ENCODE results near the gene ZNF207. TPM values are rescaled to one million over a fixed set of nuclear protein-coding genes. Genes with fewer than 3 reads are reported as not detected.

The ZNF207 gene
- total RNA-seq, 1 experiment from 2014 or later, result 179 TPM

- Mint-ChIP-seq H3K4me3 (ENCODE audit: unreplicated experiment) (peak overlapping the region; percentile 28), H3K27me3 (ENCODE audit: insufficient read depth, unreplicated experiment) (no peaks in the 10 kb centered on the region), H3K36me3 (ENCODE audit: insufficient read depth, unreplicated experiment) (peaks cover 95% of the 10 kb centered on the region), H3K4me1 (ENCODE audit: insufficient read depth, unreplicated experiment) (peaks cover 32% of the 10 kb centered on the region), H3K27ac (ENCODE audit: low read depth, unreplicated experiment) (no peak overlapping the region), H3K9me3 (ENCODE audit: unreplicated experiment) (no peaks in the 10 kb centered on the region)
- TF ChIP-seq, protein P1, sequence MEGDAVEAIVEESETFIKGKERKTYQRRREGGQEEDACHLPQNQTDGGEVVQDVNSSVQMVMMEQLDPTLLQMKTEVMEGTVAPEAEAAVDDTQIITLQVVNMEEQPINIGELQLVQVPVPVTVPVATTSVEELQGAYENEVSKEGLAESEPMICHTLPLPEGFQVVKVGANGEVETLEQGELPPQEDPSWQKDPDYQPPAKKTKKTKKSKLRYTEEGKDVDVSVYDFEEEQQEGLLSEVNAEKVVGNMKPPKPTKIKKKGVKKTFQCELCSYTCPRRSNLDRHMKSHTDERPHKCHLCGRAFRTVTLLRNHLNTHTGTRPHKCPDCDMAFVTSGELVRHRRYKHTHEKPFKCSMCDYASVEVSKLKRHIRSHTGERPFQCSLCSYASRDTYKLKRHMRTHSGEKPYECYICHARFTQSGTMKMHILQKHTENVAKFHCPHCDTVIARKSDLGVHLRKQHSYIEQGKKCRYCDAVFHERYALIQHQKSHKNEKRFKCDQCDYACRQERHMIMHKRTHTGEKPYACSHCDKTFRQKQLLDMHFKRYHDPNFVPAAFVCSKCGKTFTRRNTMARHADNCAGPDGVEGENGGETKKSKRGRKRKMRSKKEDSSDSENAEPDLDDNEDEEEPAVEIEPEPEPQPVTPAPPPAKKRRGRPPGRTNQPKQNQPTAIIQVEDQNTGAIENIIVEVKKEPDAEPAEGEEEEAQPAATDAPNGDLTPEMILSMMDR (IDR thresholded peaks at IDR 0.05; ENCODE audit: unreplicated experiment), result no peak
- intact Hi-C loops (cut with micrococcal nuclease), result loop anchor here (10.0 kb wide), 1 partner anchor 88 kb away; the partner anchor contains the start of gene PSMD11
- ChIA-PET CTCF (interaction anchor here (1.0 kb wide), 1 partner anchor 88 kb away, joined by 3 read pairs; the partner anchor contains the start of gene PSMD11), POLR2A (interaction anchor here (0.6 to 2.0 kb wide), 3 partner anchors 9 to 135 kb away, joined by 3 to 6 read pairs (median 4); partner anchors contain the start of gene C17orf75)
- DNase-seq (ENCODE audit: unreplicated experiment), result peak; percentile 85
- BruUV-seq (replicated peaks), result no TSS peak
Measured at GRCh38 chr17:32356750-32357149, 6.8 kb downstream of the ZNF207 start.

DNA sequence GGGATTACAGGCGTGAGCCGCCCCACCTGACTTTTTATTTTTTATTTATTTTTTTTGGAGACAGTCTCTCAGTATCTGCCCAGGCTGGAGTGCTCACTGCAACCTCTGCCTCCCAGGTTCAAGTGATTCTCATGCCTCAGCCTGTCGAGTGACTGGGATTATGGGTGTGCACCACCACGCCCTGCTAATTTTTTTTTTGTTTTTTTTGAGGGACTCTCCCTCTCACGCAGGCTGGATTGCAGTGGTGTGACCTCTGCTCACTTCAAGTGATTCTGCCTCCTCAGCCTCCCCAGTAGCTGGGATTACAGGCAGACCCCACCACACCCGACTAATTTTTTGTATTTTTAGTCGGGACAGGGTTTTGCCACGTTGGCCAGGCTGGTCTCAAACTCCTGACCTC is 7.7 kb downstream of the ZNF207 start:
- POLR2A ChIA-PET, result interaction anchor here (0.6 to 2.0 kb wide), 5 partner anchors 9 to 134 kb away, joined by 3 to 6 read pairs (median 3); partner anchors contain the start of gene C17orf75
- H3K9me3 Mint-ChIP-seq (ENCODE audit: unreplicated experiment), result no peaks in the 10 kb centered on the region
- no TSS peak for BruUV-seq (replicated peaks)
- no peaks in the 10 kb centered on the region for H3K27me3 Mint-ChIP-seq (ENCODE audit: insufficient read depth, unreplicated experiment)
- no peak overlapping the region for H3K27ac Mint-ChIP-seq (ENCODE audit: low read depth, unreplicated experiment)
- H3K4me3 Mint-ChIP-seq (ENCODE audit: unreplicated experiment), result no peak overlapping the region
- peak; percentile 56 for DNase-seq (ENCODE audit: unreplicated experiment)
- CTCF ChIA-PET, result interaction anchor here (1.0 kb wide), 1 partner anchor 87 kb away, joined by 3 read pairs; the partner anchor contains the start of gene PSMD11
- TF ChIP-seq, protein P1 (IDR thresholded peaks at IDR 0.05; ENCODE audit: unreplicated experiment), result no peak
- H3K4me1 Mint-ChIP-seq (ENCODE audit: insufficient read depth, unreplicated experiment), result peaks cover 32% of the 10 kb centered on the region
- intact Hi-C loops (cut with micrococcal nuclease), result loop anchor here (10.0 kb wide), 1 partner anchor 87 kb away; the partner anchor contains the start of gene PSMD11
- H3K36me3 Mint-ChIP-seq (ENCODE audit: insufficient read depth, unreplicated experiment), result peaks cover 95% of the 10 kb centered on the region

DNA sequence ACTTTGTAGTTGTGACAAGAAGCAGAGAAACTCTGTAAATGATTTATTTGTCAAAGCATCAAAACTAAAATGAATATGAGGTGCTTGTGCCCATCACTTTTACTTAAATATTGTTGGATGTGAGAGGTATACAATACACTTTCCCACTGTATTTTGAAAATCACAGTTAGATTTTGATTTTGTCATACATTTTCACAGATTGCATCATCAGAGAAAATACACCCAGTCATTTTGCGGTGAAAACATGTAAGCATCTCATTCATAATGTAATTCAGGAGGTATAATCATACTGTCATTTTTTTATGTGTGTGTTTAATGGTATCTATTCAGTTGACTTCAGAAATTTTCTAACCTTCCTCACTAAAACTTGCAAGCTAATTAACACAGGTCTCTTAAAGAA is 11.3 kb downstream of the ZNF207 start:
- Mint-ChIP-seq H3K36me3 (ENCODE audit: insufficient read depth, unreplicated experiment) (peaks cover 97% of the 10 kb centered on the region), H3K4me3 (ENCODE audit: unreplicated experiment) (no peak overlapping the region), H3K4me1 (ENCODE audit: insufficient read depth, unreplicated experiment) (peaks cover 11% of the 10 kb centered on the region), H3K27me3 (ENCODE audit: insufficient read depth, unreplicated experiment) (no peaks in the 10 kb centered on the region), H3K27ac (ENCODE audit: low read depth, unreplicated experiment) (no peak overlapping the region), H3K9me3 (ENCODE audit: unreplicated experiment) (no peaks in the 10 kb centered on the region)
- DNase-seq (ENCODE audit: unreplicated experiment), result no peak
- TF ChIP-seq, protein P1 (IDR thresholded peaks at IDR 0.05; ENCODE audit: unreplicated experiment), result no peak
- POLR2A ChIA-PET, result interaction anchor here (0.6 to 2.1 kb wide), 6 partner anchors 10 to 84 kb away, joined by 3 to 14 read pairs (median 4); no protein-coding TSS in a partner anchor
- no TSS peak for BruUV-seq (replicated peaks)
- intact Hi-C loops (cut with micrococcal nuclease), result no loop called here
- CTCF ChIA-PET, result interaction anchor here (1.3 kb wide), 1 partner anchor 100 kb away, joined by 5 read pairs; no protein-coding TSS in a partner anchor

- DNase-seq (ENCODE audit: unreplicated experiment), result no peak
- BruUV-seq (replicated peaks), result no TSS peak
- POLR2A ChIA-PET, result interaction anchor here (0.7 to 3.3 kb wide), 5 partner anchors 8 to 18 kb away, joined by 3 to 14 read pairs (median 4); no protein-coding TSS in a partner anchor
- intact Hi-C loops (cut with micrococcal nuclease), result no loop called here
- H3K4me1 Mint-ChIP-seq (ENCODE audit: insufficient read depth, unreplicated experiment), result peaks cover 8% of the 10 kb centered on the region
- H3K9me3 Mint-ChIP-seq (ENCODE audit: unreplicated experiment), result no peaks in the 10 kb centered on the region
- TF ChIP-seq, protein P1 (IDR thresholded peaks at IDR 0.05; ENCODE audit: unreplicated experiment), result no peak
- H3K4me3 Mint-ChIP-seq (ENCODE audit: unreplicated experiment), result no peak overlapping the region
- peaks cover 97% of the 10 kb centered on the region for H3K36me3 Mint-ChIP-seq (ENCODE audit: insufficient read depth, unreplicated experiment)
- H3K27me3 Mint-ChIP-seq (ENCODE audit: insufficient read depth, unreplicated experiment), result no peaks in the 10 kb centered on the region
- CTCF ChIA-PET, result interaction anchor here (0.6 to 1.3 kb wide), 3 partner anchors 19 to 115 kb away, joined by 3 read pairs; no protein-coding TSS in a partner anchor
- H3K27ac Mint-ChIP-seq (ENCODE audit: low read depth, unreplicated experiment), result no peak overlapping the region
Measured at GRCh38 chr17:32370426-32370825, 20.5 kb downstream of the ZNF207 start.

All from MCF 10A (cell line).